K562 (cell line): ENCODE measurements around the gene MYL12A. TPM values are rescaled to one million over a fixed set of nuclear protein-coding genes. Genes with fewer than 3 reads are reported as not detected.

Source experiments
- POLR3G ChIP-seq: IDR thresholded peaks from 2 replicates; pipeline ENCODE4 v1.6.1; 2011; ENCODE audit not compliant: insufficient read length, insufficient replicate concordance; ENCODE audit errors: extremely low read depth
- TEAD4 ChIP-seq, 2 experiments: sonication (generic) in 1 of 2; formaldehyde crosslinking in 1 of 2; IDR thresholded peaks; 2 replicates each; pipeline versions ENCODE4 v1.6.1 to v1.8.0; 2012 to 2022; ENCODE audit warnings: borderline replicate concordance in 1 of 2, inconsistent platforms in 1 of 2, low read length in 1 of 2, mild to moderate bottlenecking in 1 of 2, missing genetic modification reagents in 1 of 2
- ZBTB40 ChIP-seq, 2 experiments: fragments of 450-650 bp in 1 of 2; sonication (generic) in 1 of 2; formaldehyde crosslinking in 1 of 2; IDR thresholded peaks; 2 replicates each; pipeline versions ENCODE4 v1.7.1 to v1.9.0; 2016 to 2022; ENCODE audit warnings: inconsistent platforms in 1 of 2, mild to moderate bottlenecking in 1 of 2, missing genetic modification reagents in 1 of 2
- polyA plus RNA-seq, 8 experiments: library from polyadenylated mRNA; depleted of rRNA in 4 of 8; stranded (reverse) in 5 of 8; unstranded in 3 of 8; fragments of >200 nt; fragmentation: Nextera tagmentation in 2 of 8; fragmentation: Illumina TruSeq in 1 of 8; extraction: Ambion mirVana in 2 of 8; extraction: Trizol in 1 of 8; gene quantifications; 2 replicates each; pipeline versions ENCODE4 v1.2.1 to v1.2.3, GENCODE V29; 2011 to 2014; ENCODE audit warnings: inconsistent platforms in 1 of 8, missing spikeins in 1 of 8
- total RNA-seq, 7 experiments: library from RNA; depleted of rRNA in 6 of 7; stranded (reverse); fragments of >200 nt in 6 of 7; fragmentation: Illumina TruSeq in 2 of 7; extraction: Trizol in 2 of 7; gene quantifications; 2 replicates each; pipeline versions ENCODE4 v1.2.1 to v1.2.3, GENCODE V29; 2011 to 2021; ENCODE audit warnings: low replicate concordance in 1 of 7

Gene MYL12A
- total and polyA plus RNA-seq, 9 of the 15 experiments (the other 6 are each of a cell fraction or from before 2014, with no cell fraction given) = 308 to 1,031 (median 559) TPM

- TF ChIP-seq POLR3G (no peak), TEAD4 (IDR thresholded peaks at IDR 0.05; ENCODE audit: low read length) (no peak), TEAD4 (CRISPR knock-in tag; IDR thresholded peaks at IDR 0.05; ENCODE audit: borderline replicate concordance) (no peak), ZBTB40 (IDR thresholded peaks at IDR 0.05) (no peak), ZBTB40 (CRISPR knock-in tag; IDR thresholded peaks at IDR 0.05) (no peak)
Observed at GRCh38 chr18:3219241-3219630, 28.4 kb upstream of the MYL12A start (continued).
